NCI-H2029 treated with DMSO at 0.1 percent for 48 hours (cell line): ENCODE measurements around the gene DSG3.

Experiments used
- DNase-seq: peaks from one replicate; lab custom pipeline; 2025; lab: John Stamatoyannopoulos, UW

The DSG3 gene

GRCh38 chr18:31432316-31432715, 15.2 kb upstream of the DSG3 start:
- no peak for DNase-seq

- DNase-seq, result no peak
Measured at GRCh38 chr18:31436825-31437224, 10.7 kb upstream of the DSG3 start.

GRCh38 chr18:31438402-31438801, 9.1 kb upstream of the DSG3 start:
- no peak for DNase-seq

GRCh38 chr18:31439807-31440325, 7.7 kb upstream of the DSG3 start:
- no peak for DNase-seq

DNA sequence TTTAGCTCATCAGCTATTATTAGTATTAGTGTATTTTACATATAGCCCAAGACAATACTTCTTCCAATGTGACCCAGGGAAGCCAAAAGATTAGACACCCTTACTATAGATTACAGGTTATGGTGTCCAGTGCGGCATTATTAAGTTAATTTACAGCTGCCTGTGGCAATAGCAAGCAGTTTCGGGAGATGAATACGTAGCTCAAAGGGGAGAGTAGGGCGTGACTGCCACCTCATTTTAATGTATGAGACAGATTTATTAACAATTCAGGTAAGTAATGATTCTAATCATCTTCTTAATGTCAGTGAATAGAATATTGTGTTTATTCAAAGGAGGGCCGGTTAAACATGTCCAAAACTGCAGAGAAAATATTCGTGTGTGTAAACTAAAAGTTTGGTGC, 6.8 kb upstream of the DSG3 start:
- no peak for DNase-seq

DNA sequence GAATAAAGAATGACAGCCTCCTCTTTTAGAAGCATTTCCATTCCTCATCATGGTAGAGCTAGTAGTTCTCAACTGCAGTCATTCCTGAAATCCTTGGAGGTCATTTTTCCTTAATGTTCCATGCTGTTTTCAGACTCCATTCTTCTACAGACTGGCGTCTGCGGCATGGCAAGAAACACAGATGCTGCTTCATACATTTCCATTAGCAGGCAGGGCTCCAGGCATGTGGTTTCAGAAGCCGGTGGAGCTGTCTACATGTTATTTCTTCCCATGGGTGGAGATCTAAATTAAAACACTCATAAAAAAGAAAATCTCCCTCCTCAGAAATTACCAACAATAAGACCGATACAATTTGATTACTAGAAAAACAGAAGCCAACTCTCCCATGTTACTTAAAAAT, 6.0 kb upstream of the DSG3 start:
- no peak for DNase-seq

DNA sequence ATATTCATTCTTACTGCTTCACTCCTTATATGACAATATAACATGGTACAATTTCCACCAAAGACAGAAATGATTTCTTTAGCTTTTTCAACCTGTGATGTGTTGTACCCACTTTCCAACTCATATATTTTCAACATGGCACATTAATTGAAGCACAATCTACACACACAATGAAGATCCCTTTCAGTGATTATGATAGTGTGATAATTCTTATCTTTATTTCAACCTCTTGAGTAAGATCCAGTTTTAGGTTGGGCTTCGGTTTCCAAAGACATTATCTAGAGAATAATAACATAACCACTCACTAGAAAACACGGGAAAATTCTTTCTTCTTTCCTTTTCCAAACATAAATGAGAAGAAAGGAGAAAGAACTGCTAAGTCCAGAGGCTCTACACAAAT, 3.4 kb upstream of the DSG3 start:
- no peak for DNase-seq

DNA sequence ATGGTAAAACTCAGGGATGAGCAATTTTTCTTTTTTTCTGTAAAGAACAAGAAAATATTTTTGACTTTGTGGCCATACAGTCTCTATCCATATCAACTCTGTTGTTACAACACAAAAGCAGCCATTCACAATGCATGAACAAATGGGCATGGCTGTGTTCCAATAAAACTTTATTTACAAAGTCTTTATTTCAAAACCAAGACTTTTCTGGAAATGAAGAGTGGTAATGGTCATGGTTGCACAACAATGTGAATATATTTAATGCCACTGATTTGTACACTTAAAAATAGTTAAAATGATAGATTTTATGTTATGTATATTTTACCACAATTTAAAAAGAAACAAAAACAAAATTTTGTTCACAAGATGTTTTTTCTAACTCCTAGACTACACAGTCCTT, 1.6 kb upstream of the DSG3 start:
- DNase-seq, result no peak

DNA sequence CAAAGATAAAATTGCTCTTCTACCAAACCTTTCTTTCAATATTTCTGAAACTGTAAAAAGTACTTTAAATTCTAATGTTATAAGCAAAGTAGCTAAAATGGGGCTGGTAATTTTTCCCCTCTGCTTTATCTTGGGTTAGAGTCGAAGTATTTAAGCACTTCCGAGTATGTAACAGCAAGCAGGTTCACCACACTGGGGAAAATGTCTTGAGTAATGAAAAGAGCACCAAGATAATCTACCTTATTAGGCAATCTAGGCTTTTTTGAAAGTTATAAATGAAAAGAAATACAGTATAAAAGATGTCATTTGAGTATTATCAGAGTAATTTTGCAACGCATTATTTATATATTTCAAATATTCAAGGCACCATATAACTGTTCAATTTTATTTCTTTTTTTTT, 687 bp upstream of the DSG3 start:
- no peak for DNase-seq

DNA sequence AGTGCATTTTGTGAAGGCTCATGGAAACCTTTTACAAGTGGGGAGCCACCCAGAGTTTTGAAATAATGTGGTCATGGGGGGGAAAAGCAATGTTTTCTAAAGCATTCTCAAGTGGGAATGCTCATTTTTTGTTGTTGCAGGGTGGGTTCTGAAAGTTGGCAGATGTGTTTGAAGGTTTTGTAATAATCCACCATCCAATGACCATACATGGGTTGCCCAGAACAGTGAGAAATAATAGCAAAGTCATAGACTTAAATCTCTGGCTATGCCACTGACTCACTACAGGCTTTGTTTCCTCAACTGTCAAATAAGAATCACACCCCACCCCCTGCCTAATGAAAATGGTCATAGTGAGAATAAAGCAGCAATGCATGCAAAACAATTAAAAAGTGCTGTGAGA, 2.9 kb downstream of the DSG3 start:
- no peak for DNase-seq

DNA sequence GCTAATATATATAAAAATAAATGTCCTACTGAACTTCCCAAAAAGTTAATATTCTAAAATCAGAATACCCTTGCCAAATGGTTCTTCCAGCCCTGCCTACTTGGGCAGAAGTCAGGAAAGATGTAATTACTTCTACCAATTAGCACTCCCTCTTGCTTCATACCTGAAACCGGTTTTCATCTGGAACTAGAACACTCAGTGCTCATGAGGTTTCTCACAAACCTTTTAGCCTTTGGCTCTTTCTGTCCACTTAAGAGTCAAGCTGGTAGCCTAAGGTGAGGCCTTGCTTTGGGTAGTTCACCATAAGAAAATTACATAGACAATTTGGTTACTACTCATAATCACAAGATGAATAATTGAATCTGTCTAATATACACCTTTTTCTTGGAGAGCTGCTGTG, 4.1 kb downstream of the DSG3 start:
- DNase-seq, result no peak

DNA sequence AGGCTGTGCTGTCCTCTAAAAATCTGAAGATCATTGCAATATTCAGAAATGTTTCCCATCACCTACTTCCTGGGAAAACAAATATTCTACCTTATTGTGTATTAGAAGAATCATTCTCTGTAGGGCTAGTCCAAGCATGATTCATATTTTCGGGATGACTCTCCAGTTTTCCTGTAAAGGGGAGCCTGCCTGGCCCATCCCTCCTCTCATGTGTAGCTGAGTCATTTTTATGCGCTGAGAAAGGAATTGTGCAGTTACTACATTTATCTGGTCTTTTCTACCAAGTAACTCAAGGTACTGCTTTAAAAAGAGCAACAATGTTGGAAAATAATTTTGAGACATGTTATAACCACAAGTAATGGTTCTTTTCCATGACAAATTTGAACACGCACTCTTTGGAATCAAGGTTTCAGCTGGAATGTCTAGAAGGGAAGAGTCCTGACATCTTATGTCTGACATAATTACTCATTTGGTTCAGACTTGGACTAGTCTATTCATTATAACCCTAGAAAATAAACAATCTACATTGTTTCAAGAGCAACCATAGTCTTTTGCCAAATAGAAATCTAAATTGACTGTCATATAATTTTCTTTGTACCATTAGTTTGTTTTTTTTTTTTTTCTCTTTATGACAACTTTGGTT, 6.6 kb downstream of the DSG3 start:
- no peak for DNase-seq

DNA sequence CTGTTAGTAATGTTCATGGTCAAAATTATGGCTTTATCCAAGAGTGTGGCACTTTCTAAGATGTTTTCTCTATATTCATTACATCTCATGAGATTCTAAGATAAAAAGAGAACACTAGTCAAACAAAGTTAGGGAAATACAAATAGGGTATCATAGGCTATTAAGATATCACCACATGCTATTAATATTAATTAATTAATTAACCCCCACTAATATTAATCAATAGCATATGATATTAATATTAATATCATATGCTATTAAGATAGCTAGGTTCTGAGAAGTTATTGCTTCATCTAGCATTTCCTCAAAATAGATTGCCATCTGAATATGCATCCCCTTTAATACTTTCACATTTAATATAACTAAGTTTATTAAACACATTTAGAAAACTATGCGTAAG, 22.1 kb downstream of the DSG3 start:
- no peak for DNase-seq

- no peak for DNase-seq
Measured at GRCh38 chr18:31478688-31479087, 31.1 kb downstream of the DSG3 start.

GRCh38 chr18:31482051-31482450, 34.5 kb downstream of the DSG3 start:
- no peak for DNase-seq

GRCh38 chr18:31483396-31483795, 35.9 kb downstream of the DSG3 start:
- no peak for DNase-seq

- DNase-seq, result no peak
Measured at GRCh38 chr18:31484461-31484860, 36.9 kb downstream of the DSG3 start.

DNA sequence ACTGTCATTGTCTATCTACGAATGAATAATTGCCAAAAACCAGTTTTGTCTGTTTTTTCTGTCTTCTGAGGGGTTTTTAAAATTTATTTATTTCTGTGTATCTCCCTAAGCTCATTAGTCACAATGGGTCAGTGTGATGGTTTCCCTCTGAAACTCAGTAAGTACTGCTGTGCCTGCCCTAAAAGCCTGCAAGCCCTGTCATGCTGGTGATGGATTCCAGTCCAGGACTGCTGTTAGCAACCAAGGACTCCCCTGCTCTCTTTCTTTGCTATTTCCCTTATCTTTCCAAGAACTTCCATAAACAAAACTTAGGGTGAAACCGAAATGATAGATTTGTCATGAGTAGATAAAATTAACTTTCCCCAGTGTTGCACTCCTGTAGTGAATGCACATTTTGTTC, 38.6 kb downstream of the DSG3 start:
- no peak for DNase-seq

DNA sequence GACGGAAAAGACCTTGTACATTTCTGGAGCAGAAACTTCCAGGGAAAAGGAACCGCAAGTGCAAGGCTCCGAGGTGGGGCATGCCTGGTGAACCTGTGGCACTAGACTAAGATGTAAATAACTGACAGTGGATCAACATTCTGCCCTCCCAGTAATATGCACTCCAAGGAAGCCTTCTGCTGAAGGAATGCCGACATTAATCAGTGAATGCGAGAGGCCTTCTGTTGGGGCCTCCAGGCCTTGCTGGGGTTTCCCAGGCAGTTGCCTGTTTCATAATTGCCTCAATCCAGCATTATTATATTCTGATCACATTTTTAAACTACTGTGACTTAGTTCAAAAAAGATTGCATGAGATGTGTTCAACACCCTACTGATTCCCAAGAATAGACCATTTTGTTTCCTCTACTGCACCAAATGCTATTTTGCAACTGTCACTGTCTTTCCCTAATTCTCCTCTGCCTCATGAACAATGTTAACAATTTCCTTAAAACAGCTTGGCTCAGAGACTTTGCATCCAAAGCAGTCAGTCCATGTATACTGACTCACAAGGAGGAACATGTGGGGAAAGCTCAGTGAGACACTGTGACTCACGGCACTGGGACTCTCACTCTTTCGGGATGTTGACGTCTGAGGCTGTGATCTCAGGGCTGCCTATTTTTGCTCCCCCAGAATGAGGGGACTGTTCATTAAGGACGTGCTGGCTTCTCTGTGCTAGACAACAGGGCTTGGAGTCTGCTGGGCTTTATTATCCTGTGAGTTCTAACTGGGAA, 39.9 kb downstream of the DSG3 start:
- DNase-seq, result no peak

DNA sequence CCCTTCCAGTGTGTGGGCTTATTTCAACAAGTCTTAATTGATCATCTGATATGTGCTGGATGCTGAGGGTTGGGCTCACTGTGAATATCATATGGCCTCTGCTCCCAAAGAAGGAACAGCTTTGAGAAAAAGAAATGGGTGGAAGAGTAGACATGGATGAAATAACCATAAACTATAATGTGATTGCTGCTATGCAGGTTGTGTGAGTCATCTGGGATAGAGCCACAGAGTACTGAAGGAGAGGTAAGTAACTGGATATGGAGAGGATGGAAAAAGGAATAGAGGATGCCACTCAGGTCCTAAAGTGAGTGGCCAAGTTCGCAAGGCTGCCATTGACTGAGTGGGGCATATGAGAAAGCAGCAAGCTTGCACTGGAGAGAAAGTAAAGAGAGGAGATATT, 41.8 kb downstream of the DSG3 start:
- no peak for DNase-seq

- no peak for DNase-seq
Measured at GRCh38 chr18:31490387-31490786, 42.8 kb downstream of the DSG3 start.

DNA sequence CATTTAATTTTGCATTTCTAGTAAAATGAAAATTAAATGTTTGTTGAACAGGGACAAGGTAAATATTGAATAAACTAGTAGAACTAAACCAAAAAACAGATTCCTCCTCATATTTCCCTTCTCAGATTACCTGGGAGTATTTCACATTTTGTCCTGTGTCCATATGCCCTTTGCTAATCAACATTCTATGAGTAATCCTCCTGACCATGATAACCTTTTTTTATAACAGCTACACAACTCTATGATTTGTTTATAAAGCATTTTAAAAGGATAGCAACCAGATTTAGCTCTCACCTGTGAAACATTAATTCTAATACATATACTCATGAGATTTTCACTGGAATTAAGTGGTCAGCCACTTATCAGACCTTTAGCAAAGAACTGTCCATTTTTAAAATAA, 43.3 kb downstream of the DSG3 start:
- no peak for DNase-seq

DNA sequence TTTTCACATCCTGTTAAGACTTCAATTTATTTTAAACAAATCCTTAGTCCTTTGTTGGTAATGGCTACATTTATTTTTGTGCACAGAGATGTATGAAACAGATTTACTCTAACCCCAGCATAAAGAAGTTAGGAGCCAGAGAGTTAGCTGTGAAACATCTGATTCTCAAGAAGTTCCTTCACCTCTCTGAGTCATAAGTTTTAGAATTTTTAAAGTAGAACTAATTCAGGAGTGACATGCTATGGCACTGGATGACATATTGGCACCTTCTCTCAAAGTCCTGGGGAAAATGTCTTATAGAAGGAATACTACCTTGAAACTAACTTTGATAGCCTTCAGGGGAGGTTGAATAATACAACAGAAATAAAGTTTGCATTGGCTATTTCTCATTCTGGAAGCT, 44.0 kb downstream of the DSG3 start:
- DNase-seq, result no peak

DNA sequence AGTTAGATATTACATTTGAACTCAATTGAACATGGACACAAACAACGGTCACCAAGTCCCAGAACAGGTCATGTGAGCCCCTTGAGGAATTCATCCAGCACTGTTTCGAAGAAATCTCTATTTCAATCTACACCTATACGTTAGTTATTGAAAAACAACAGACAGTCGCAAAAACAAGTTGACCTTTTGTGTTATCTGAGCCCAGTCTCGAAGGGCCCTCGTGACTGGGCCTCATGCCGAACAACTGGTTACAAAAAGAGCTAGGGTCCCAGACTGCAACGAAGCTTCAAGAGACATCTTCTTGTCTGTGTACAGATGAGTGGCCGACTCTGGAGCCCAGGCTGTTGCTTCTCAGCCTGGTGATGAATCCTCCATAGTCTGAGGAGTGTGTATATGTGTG, 45.1 kb downstream of the DSG3 start:
- no peak for DNase-seq
